HG03103 (cell line): ENCODE measurements around the gene SPATC1L.

ENCODE experiments used
- ATAC-seq: cut with Tn5 transposase; IDR thresholded peaks from one replicate; pipeline ENCODE4 v1.9.1; 2021; ENCODE audit warnings: low read depth; ENCODE audit not compliant: unreplicated experiment

Gene SPATC1L

DNA sequence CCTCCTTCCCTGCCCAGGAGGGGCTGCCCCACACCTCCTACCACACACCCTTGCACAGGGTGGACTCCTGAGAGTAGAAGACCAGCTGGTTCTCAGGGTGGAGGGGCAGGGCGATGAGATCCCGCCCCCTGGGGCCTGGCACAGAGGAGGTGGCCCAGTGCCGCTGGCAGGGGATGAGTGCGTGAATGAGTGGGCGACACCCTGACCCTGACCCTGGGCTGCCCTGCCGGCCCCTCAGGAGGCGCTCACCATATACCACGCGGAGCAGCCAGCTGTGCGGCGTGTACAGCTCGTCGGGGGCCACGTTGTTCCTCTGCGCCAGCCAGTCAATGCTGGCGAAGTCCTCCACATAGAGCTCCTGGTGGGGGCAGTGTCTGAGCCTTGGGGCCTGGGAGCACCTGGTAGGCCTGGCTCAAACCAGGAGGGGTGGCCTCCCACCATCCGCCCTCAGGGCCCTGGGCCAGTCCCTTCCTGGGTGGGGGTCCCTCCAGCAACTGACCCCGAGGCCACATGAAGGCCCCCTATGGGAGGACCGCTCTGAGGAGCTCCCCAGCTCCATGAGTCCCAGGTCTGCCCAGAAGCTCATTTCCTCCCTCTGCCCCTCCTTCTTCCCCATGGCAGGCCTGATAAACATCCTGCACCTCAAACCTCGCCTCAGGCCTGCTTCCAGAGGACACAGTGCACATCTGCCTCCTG is 31.3 kb upstream of the SPATC1L start:
- ATAC-seq: no peak

DNA sequence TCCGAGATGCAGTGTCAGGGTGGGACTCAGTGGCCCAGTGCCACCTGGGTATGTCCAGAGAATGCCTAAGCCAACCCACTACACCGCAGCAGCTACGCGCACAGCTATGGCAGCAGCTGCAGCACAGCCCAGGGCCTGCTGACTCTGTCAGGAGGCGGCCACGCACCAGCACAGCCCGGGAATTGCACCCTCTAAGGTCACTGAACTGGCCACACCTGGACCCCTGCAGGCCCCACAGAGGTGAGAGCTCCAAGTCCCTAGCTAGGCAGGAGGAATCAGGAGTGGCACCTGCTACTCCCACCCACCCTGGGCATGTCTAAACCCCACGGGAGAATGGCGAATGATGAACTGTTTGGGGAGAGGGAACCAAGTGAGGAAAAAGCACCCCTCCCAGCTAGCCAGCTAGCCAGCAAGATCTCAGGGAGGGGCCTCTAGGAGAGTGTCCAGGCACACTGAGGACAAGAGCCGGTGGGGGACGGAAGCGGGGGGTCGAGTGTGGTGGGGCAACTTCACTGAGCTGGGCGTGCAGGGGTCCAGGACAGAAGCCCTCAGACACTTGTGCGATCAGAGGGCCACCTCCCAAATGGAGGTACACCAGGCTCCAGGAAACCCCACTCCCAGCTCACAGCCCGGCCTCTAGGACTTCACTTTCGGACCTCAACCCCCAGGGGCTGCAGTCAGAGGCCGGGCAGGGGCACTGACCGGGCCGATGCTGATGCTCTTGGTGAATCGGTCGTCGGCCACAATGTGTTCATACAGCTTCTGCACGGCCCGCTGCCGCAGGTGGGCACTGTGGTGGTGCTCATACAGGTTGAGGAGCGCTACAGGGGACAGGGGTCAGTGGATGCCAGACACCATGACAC is 30.4 kb upstream of the SPATC1L start:
- no peak for ATAC-seq

DNA sequence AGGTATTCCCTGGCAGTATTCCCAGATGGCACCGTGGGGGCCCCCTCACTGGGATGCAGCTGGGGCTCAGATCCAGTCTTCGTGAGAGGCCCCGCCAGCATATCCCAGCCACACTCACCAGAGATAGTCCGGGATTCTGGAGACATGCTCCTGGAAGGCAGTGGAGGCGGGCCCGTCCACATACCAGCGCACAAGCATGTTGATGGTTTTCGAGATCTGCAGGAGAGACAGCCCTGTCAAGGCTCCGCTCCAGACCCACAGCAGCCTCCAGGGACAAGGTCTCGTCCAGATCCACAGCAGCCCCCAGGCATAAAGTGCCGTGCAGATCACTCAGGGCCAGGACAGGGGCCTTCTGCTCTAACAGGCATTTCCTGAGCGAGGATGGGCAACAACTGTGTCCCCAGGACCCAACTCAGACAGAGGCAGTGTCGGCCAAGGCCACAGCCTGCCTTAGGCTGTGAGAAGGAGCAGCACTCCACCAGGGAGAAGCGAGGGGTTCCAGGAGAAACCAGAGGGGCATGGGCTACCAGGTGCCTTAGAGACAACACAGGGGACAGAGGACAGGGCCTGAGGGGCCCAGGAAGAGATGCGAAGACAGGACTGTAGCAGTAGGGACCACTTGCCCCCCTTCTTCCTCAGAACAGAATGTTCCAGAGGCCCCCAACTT is 29.5 kb upstream of the SPATC1L start:
- no peak for ATAC-seq

DNA sequence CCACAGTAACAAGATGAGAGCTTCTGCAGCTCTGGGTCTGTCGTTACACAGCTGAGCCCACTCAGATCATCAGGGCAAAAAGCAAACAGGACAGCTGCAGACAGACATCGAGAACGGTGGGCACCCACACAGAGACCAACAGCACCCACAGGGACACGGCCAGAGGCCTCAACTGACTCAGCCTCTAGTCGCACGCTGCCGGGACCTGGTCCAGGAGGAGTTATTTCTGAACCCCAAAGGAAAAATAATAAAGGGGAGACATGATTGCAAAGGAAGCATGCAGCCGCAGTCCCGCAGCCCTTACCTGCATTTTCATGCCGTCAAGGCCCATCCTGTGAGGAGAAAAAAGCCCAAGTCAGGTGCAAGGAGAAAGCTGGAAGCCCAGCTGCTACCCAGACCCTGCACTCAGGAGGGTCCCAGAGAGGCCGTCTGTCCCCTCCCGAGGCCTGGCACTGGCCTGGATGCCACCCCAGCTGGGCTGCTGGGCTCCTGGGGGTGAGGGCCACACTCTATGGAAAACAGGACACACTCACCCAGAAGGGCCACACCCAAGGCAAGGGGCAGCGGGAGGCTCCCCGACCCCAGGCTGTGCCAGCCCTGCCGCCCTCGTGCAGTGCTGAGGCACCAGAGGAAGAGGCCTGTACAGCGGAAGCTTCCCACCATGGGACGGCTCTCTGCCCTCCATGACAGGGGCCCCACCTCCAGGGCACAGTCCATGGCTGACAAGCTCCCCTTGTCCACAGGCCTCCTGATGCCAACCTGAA is 28.6 kb upstream of the SPATC1L start:
- ATAC-seq: no peak

DNA sequence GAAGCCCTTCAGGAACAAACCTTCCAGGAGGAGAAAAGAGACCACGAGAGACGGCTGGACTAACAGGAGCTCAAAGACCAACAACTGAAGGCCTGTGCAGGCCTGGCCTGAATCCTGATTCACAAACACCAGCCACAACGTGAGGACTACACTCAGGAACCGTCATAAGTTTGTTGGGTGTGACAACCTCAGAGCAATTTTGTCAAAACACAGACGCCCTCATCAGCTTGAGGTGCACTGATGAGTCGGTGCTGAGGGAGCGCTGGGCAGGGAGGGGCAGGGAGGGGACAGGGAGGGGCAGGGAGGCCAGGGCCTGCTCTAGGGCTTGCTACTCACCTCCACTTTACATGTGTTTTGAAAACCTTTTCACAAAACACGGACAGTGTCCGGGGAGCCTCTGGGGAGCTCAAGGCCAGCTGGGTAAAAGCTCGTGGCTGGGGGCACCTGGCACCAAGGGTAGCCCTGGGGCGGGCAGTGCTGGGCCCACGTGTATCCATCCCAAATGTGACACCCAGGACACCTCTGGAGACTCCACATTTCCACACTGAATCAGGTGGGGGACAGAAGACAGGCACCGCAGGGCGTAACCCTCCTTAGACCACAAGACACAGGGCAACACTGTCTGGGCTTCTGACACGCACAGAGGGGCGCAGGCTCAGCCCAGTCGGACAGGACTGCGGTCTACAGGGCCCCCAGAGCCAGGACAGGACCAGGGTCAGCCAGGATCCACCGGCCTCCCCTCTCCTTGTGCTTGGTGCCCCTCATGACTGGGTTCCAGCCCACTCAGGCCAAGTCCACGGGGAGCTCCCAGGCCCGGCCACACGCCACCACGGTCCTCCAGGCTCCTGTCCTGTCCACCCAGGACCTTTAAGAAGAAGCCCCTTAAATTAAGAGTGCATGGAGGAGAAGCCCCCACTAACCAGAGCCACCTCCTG is 27.8 kb upstream of the SPATC1L start:
- no peak for ATAC-seq

DNA sequence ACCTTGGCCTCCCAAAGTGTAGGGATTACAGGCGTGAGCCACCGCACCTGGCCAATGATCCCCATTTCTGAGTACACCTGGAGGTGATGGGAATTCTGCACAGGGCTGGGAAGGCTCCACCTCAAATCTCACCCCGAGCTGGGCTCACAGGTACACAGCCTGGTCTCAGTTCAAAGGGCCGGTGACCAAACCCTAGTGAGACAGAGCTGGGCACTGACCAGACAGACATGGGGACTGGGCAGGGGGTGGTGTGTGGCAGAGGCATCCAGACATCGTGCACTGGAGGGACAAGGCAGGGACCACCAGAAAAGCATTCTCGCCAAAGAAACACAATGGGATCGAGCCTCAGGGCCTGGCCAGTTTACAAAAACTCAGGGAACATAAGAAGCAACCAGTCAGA is 27.1 kb upstream of the SPATC1L start:
- ATAC-seq: no peak

DNA sequence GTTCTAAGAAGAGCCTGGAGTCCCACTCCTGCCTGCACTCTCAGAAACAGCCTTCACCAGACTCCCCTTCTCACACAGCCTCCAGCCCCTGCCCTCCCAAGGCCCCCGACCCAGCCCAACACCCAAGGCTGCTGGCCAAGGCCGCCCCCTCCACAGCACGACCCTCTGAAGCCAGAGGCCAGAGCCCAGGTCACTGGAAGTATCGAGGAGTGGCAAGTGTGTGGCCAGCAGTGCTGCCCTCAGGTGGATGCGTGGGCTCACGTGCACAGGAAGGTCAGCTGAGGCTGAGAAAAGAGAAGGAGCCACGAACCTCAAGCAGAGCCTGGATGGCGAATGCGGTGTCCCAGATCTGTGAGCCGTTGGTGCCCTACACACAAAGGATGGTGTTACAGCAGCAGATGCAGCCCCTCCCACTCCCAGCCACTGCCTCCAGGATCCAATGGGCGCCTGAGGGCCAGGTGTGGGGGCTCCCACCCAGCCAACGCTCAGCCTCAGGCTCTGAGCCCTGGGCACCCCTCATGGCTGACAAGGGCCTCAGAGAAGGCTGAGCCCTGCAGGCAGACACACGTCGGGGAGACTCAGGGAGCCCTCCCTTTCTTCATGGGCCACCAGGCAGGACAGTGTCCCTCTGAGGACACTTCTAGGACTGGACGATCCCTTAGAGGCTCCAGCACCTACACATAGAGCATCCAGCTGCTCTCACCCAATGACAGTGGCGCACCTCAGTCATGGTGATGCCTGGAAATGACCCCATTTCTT is 26.3 kb upstream of the SPATC1L start:
- no peak for ATAC-seq

DNA sequence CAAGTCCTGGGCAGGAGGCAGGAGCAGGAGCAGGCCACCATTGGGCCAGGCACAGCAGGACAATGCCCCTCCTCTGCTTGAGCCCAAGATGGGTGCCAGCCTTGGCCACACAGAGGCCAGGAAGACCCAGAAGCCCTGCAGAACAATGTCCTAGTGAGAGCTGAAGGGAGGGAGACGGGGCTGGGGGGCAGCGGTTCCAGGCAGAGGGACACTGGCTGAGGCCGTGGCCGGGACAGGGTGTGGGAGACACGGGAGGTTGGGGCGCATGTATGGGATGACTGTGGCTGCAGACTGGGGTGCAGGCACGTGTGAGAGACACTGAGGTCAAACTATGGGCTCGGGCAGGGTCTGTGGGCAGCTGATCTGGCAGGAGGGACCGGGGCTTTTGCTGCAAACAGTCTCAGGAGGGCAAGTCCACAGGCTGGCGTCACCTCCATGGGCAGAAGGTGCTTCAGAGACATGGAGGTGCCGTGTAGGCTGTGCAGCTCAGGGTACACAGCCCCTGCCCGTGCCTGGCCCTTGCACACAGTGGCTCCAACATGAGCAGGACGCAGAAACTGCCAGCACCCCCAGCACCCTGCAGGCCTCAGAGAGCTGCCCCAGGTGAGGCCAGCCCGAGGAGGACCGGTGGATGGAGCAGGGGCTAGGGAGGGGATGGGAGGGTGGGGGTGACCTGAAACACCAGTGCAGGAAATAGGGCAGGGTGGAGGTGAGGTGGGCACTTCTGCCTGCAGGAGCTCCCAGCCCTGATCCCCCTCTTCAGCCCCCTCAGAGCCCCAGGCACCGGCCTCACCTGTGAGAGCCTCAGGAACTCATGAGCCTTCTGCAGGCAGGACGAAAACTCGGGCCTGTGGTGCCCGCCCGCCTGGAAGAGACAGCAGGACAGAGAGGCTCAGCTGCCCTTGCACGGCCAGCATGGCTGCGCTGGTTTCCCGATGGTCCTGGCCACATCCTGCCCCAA is 24.8 kb upstream of the SPATC1L start:
- no peak for ATAC-seq

DNA sequence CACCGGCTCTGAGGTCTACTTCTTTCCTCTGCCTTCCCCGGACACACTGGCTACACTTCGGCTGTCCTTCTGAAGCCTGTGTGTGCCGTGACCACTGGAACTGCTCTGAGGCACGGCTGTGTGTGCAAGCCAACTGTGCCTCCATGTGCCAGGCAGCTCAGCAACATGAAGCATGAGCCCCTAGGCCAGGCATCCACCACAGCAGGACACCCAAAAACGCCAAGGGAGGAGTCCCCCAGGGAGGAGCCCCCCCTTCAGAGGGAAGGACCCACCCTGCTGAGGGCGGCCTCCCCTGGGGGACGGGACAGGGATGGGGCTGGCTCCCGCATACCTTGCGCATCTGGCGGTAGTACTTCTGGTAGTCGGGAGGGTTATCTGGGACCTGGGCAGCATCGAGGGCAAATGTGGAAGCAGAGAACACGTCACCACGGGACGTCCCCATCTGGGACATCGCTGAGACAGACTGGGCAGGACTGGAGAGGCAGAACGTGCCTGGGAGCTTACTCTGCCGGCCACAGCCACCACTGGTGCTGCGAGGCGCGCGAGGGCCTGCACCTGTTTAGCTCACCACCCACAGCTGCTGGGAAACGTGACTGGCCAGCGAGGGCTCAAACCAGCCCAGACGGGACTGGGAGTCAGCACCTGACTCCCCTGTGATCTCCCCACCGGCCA is 23.8 kb upstream of the SPATC1L start:
- no peak for ATAC-seq

DNA sequence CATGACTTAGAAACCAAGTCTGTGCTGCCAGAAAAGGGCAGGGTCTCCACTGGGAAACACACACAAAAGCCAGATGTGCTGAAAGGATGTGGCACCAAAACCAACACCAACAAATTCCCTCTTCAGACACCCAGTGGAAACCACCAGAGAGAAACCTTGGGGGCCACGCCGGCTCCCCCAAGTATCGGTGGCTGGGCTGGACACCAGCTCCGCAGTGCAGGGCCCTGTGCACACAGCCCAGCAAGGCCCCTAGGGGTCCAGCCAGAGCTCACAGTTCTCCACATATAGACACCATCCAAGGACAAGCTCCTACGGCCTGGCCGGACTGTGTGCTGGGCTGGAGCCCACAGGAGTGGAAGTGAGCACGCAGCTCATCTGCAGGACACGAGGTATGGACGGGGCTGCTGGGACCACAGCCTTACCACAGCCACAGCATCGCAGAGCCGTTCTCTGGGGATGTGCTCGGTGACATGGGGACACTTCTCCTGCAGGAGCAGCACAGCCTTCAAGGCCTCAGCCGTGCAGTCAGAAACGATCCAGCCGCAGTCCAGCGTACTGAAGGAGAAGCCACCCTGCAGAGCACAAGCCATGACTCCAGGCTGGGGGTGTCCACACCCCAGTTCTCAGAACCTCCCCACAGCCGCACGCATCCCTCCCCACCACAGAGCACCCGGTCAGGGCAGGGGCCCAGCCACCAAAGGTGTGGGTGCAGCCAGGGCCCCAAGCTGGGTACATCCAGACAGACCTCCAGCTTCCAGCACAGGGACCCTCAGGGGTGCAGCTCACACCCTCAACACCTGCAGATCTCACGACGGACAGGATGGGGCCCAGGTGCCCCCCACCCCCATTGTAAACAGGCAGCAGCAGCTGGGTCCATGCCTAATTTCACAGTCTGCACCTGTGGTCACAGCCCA is 23.0 kb upstream of the SPATC1L start:
- ATAC-seq: no peak

DNA sequence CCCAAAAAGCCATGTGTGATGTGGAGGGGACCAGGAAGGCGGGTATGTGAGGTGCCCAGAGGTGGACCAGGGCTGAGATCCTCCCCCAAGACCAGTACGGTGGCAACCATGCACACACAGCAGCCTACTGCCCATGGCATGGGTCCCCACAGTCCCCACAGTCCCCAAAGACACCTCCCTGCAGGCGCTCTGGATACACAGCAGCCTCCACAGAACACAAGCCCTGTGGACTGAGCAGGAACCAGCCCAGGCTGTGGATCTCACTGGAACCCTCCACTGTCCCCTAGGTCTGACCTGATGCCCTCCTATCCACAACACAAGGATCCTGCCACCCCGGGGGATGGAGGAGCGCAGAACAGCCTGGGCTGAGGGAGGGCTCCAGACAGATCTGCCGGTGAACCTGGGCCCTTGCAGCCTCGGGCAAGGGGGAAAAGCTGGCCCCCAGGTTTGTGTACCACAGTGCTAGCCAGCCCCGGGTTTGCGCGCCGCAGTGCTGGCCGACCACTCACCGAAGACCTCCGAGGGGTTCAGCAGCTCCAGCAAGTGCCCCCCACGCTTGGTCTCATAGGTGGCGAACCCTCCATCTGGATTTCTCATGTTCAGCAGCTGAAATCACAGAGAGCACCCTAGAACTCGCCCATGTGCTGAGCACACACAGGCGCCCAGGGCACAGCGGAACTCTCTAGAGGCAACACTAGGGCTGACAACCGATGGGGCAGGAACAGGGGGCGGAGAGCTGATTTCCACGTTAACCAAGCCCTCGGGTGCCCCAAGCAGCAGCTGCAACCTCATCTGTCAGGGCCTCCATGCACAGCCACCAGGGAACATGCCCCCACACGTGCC is 22.1 kb upstream of the SPATC1L start:
- ATAC-seq: no peak

DNA sequence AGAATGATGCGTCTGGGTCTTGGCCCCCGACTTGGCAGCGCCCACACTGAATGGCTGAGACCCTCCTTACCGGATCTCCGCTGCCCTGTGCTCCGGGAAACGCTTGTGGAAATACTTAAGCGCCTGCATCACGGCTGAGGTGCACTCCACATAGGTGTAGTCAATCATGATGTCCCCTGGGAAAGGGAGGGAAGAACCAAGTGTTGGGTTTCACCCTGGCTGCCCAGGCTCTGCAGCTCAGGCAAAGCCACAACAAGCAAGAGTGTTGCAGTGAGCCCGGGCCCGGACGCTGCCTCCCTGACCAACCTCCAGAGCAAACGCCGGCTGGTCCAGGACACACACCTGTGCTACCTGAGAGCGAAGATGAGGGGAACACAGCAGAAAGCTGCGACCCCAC is 21.5 kb upstream of the SPATC1L start:
- ATAC-seq: no peak

DNA sequence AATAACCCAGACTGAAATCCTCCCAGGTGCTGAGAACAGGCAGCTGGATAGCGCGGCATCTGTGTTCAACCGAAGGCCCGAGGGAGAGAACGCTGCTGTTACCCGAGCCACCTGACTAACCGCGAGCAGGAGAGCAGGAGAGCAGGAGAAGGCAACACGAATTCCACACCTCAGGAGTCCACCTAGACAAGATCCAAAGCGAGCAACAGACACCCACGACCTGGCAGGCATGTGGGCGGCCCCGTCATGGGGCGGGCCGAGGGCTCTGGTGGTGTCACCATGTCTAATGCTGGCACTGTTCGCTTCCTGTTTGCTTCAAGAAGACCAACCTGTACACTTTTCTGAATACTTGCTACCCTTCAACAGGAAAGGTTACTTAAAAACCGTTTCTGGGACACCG is 20.9 kb upstream of the SPATC1L start:
- no peak for ATAC-seq

DNA sequence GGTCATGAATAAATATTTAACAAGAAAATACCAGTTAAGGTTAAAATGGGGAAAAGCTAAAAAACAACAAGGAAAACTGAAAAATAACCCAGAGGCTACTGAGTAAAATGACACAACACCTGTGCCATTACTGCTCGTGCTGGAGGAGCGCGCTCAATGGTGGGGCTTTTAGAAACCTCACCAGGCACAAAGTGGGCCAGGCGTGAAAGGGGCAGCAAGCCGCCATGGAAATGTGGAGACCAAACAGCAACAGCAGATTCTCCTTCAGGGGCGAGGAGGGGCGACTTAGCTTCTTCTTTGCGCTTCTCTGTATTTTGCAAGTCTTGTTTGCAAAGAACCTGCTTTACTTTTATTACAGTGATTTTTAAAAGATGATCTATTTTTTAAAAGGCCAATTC is 18.9 kb upstream of the SPATC1L start:
- ATAC-seq: no peak

DNA sequence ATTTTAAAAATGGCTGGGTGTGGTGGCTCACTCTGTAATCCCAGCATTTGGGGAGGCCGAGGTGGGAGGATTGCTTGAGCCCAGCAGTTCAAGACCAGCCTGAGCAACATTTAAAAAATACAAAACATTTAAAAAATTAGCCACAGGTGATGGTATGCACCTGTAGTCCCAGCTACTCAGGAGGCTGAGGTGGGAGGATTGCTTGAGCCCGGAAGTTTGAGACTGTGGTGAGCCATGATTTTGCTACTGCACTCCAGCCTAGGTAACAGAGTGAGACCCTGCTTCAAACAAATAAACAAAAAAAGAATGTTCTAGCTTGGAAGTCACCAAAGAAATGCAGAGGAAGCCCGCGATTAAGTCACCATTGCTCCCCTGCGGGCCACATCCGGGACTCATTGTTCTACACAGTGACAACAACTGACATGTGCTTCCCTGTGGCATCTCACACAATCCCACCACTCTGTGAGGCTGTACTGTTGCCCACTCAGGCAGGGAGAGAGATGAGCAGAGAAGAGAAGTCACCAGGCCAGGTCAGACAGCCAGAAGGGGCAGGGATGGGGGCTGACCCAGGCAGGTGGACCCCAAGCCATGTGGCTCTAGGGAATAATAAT is 18.4 kb upstream of the SPATC1L start:
- ATAC-seq: no peak
